Small intestine (tissue), 7 donors: ENCODE measurements around the gene SP8. TPM values are rescaled to one million over a fixed set of nuclear protein-coding genes. Genes with fewer than 3 reads are reported as not detected.
A peak's percentile ranks its signal among the peaks of the same experiment; 100 is the strongest.
"Not testable (repeated sequence)": the region's sequence is repeated elsewhere in the genome, so short reads cannot be mapped to it uniquely, and the experiment has no call there.

Experiments used
- DNase-seq, 2 donors: peaks; one replicate each; pipeline versions ENCODE4 v3.0.0 to v3.0.0-alpha.2; 2013
- FAIRE-seq: peaks from 2 replicates; lab custom pipeline; 2012; peaks lifted over from hg19 to GRCh38; lab: Jason Lieb, UNC
- H3K27ac ChIP-seq, 3 donors: one replicate each; pipeline ENCODE4 v1.5.1; 2013; ENCODE audit warnings: low read length in 2 of 3, mild to moderate bottlenecking in 2 of 3, control low read depth in 1 of 3, inconsistent platforms in 1 of 3, low read depth in 1 of 3, moderate library complexity in 1 of 3
- H3K27me3 ChIP-seq, 3 donors: one replicate each; pipeline ENCODE4 v1.6.1; 2013; ENCODE audit warnings: low read length in 3 of 3, inconsistent platforms in 1 of 3; ENCODE audit not compliant: control insufficient read depth in 3 of 3, insufficient read depth in 3 of 3
- H3K36me3 ChIP-seq, 3 donors: one replicate each; pipeline ENCODE4 v1.6.1; 2013; ENCODE audit warnings: low read length in 3 of 3, inconsistent platforms in 1 of 3, low read depth in 1 of 3, mild to moderate bottlenecking in 1 of 3, moderate library complexity in 1 of 3; ENCODE audit not compliant: control insufficient read depth in 3 of 3, insufficient read depth in 2 of 3
- H3K4me1 ChIP-seq, 3 donors: one replicate each; pipeline ENCODE4 v1.6.1; 2013; ENCODE audit warnings: low read length in 2 of 3, inconsistent platforms in 1 of 3, low read depth in 1 of 3, mild to moderate bottlenecking in 1 of 3, moderate library complexity in 1 of 3; ENCODE audit not compliant: control insufficient read depth in 3 of 3, insufficient read depth in 2 of 3
- H3K4me3 ChIP-seq, 3 donors: one replicate each; pipeline ENCODE4 v1.5.1; 2013; ENCODE audit warnings: low read length in 3 of 3, control low read depth in 1 of 3, inconsistent platforms in 1 of 3, low read depth in 1 of 3, mild to moderate bottlenecking in 1 of 3, moderate library complexity in 1 of 3
- H3K9me3 ChIP-seq, 2 donors: one replicate each; pipeline ENCODE4 v1.6.1; 2013; ENCODE audit warnings: low read depth in 1 of 2, low read length in 1 of 2; ENCODE audit not compliant: control insufficient read depth in 2 of 2, insufficient read depth in 1 of 2
- WGBS, 3 donors: extraction: QIAGEN DNeasy Blood & Tissue Kit; methylation state at CpG; one replicate each; pipeline ENCODE4 v1.1.7; 2013; 5-methylcytosine and 5-hydroxymethylcytosine counted together
- polyA plus RNA-seq, 4 donors: library from polyadenylated mRNA; stranded (reverse) in 3 of 4; unstranded in 1 of 4; fragments of 200-250 nt in 3 of 4; fragments of 120-200 nt in 1 of 4; gene quantifications; one replicate each; pipeline versions ENCODE4 v1.2.1 to v1.2.3, GENCODE V29; 2013
- donor health status: healthy with polysubstance abuse.
- donor health status: control.
- donor health status: control.
- donor health status: Bipolar disorder and iron deficiency.
- donor health status: healthy.

SP8 gene
- polyA plus RNA-seq, 4 donors, result 3.3 TPM; not detected in 3

- 54 to 70% (median 68%) methylated on average over 3 of the region's 3 CpGs for WGBS, 3 donors
- H3K4me1 ChIP-seq, result no peaks in the 10 kb centered on the region
Measured at GRCh38 chr7:20826243-20826642, 39.6 kb upstream of the SP8 start.

GRCh38 chr7:20825555-20825954, 38.9 kb upstream of the SP8 start:
- no peak for FAIRE-seq
- WGBS, 3 donors, result 78 to 93% (median 91%) methylated on average over 2 of the region's 2 CpGs

More at GRCh38 chr7:20826243-20826642, 39.6 kb upstream of the SP8 start:
- Histone ChIP-seq H3K27me3 (no peaks in the 10 kb centered on the region), H3K9me3 (no peaks in the 10 kb centered on the region), H3K4me3 (no peak overlapping the region), H3K36me3 (no peaks in the 10 kb centered on the region), H3K27ac (no peak overlapping the region)
- FAIRE-seq, result no peak
- DNase-seq, result no peak

GRCh38 chr7:20821390-20821789, 34.7 kb upstream of the SP8 start:
- not testable (repeated sequence) for H3K4me1 ChIP-seq, H3K27ac ChIP-seq, H3K36me3 ChIP-seq, H3K4me3 ChIP-seq, H3K27me3 ChIP-seq, H3K9me3 ChIP-seq, FAIRE-seq, DNase-seq
- WGBS, 3 donors, result 87 to 95% (median 90%) methylated on average over 3 of the region's 3 CpGs

More at GRCh38 chr7:20825555-20825954, 38.9 kb upstream of the SP8 start:
- H3K27me3 ChIP-seq, result no peaks in the 10 kb centered on the region
- no peak overlapping the region for H3K27ac ChIP-seq
- H3K4me3 ChIP-seq, result no peak overlapping the region
- no peaks in the 10 kb centered on the region for H3K4me1 ChIP-seq
- H3K9me3 ChIP-seq, result no peaks in the 10 kb centered on the region
- no peak for DNase-seq
- H3K36me3 ChIP-seq, result no peaks in the 10 kb centered on the region

- H3K36me3 ChIP-seq, result no peaks in the 10 kb centered on the region
- H3K4me1 ChIP-seq, result no peaks in the 10 kb centered on the region
- DNase-seq, result no peak
- H3K4me3 ChIP-seq, result no peak overlapping the region
- H3K9me3 ChIP-seq, result no peaks in the 10 kb centered on the region
- 48 to 55% (median 49%) methylated on average over 4 of the region's 4 CpGs for WGBS, 3 donors
- FAIRE-seq, result no peak
- no peak overlapping the region for H3K27ac ChIP-seq
- peaks cover 0 to 2% (median 0%) of the 10 kb centered on the region in 3 donors for H3K27me3 ChIP-seq
Measured at GRCh38 chr7:20816372-20816959, 29.8 kb upstream of the SP8 start.

- FAIRE-seq (no peak), DNase-seq (no peak)
- WGBS, 3 donors, result 69 to 79% (median 71%) methylated on average over 3 of the region's 3 CpGs
- no peak overlapping the region for H3K4me3 ChIP-seq
- H3K27ac ChIP-seq, result no peak overlapping the region
- H3K36me3 ChIP-seq, result no peaks in the 10 kb centered on the region
- H3K4me1 ChIP-seq, result no peaks in the 10 kb centered on the region
- H3K9me3 ChIP-seq, result peaks cover 0 to 4% of the 10 kb centered on the region in 2 donors
- peaks cover 0 to 6% (median 3%) of the 10 kb centered on the region in 3 donors for H3K27me3 ChIP-seq
Measured at GRCh38 chr7:20804345-20804744, 17.7 kb upstream of the SP8 start.

GRCh38 chr7:20799566-20800366, 13.1 kb upstream of the SP8 start:
- H3K27me3 ChIP-seq, result peaks cover 2 to 44% (median 22%) of the 10 kb centered on the region in 3 donors
- no peak for DNase-seq
- no peaks in the 10 kb centered on the region for H3K36me3 ChIP-seq
- FAIRE-seq, result no peak
- no peaks in the 10 kb centered on the region for H3K9me3 ChIP-seq
- no peak overlapping the region for H3K27ac ChIP-seq
- H3K4me1 ChIP-seq, result peaks cover 5 to 9% (median 9%) of the 10 kb centered on the region in 3 donors
- no peak overlapping the region for H3K4me3 ChIP-seq
- WGBS, 3 donors, result 51 to 67% (median 56%) methylated on average over 5 of the region's 5 CpGs

GRCh38 chr7:20798694-20799121, 12.0 kb upstream of the SP8 start:
- peak in 1 of 2 donors; percentile 31 for DNase-seq
- Histone ChIP-seq H3K9me3 (no peaks in the 10 kb centered on the region), H3K4me1 (peaks cover 5 to 9% (median 9%) of the 10 kb centered on the region in 3 donors), H3K36me3 (no peaks in the 10 kb centered on the region), H3K27me3 (peaks cover 2 to 54% (median 29%) of the 10 kb centered on the region in 3 donors), H3K4me3 (peak overlapping the region in 1 of 3 donors; percentile 63), H3K27ac (no peak overlapping the region)
- 1 to 9% (median 5%) methylated on average over 14 to 15 of the region's 15 CpGs for WGBS, 3 donors
- no peak for FAIRE-seq

GRCh38 chr7:20798081-20798693, 11.5 kb upstream of the SP8 start:
- DNase-seq (peak; percentile 50 to 82), FAIRE-seq (no peak)
- H3K4me1 ChIP-seq, result peaks cover 5 to 9% (median 9%) of the 10 kb centered on the region in 3 donors
- H3K27ac ChIP-seq, result no peak overlapping the region
- peak overlapping the region in 2 of 3 donors; percentile 40 to 63 for H3K4me3 ChIP-seq
- peaks cover 4 to 60% (median 34%) of the 10 kb centered on the region in 3 donors for H3K27me3 ChIP-seq
- peaks cover 0 to under 1% of the 10 kb centered on the region in 2 donors for H3K9me3 ChIP-seq
- 1% methylated on average over 25 to 77 of the region's 77 CpGs for WGBS, 3 donors
- no peaks in the 10 kb centered on the region for H3K36me3 ChIP-seq
